ENCODE data around the gene FXN. TPM values are rescaled to one million over a fixed set of nuclear protein-coding genes. Genes with fewer than 3 reads are reported as not detected.

FXN gene
- total RNA-seq, 1 experiment from 2014 or later = 24.1 TPM

GRCh38 chr9:69086312-69086711 is 50.8 kb downstream of the FXN start:
- Histone ChIP-seq H3K27ac (ENCODE audit: low read depth, low read length) (no peak overlapping the region), H3K36me3 (ENCODE audit: control insufficient read depth in 1 of 2, insufficient read depth in 2 of 2, low read length in 2 of 2) (no peaks in the 10 kb centered on the region), H3K9me2 (ENCODE audit: insufficient read depth) (no peaks in the 10 kb centered on the region), H2AFZ (ENCODE audit: low read depth, low read length, poor library complexity, severe bottlenecking) (no peak overlapping the region), H4K20me1 (ENCODE audit: insufficient read depth) (no peaks in the 10 kb centered on the region), H3K4me2 (ENCODE audit: low read length) (no peak overlapping the region), H3K9ac (ENCODE audit: low read length) (no peak overlapping the region), H3K4me1 (ENCODE audit: control insufficient read depth in 1 of 2, insufficient read depth in 2 of 2, low read length in 2 of 2) (no peaks in the 10 kb centered on the region), H3K4me3 (replicated peaks in 1 of 2; ENCODE audit: low read depth in 1 of 2, low read length in 2 of 2) (no peak overlapping the region), H3K9me3 (ENCODE audit: control insufficient read depth in 1 of 2, insufficient read depth in 1 of 2, low read depth in 1 of 2, low read length in 2 of 2) (no peaks in the 10 kb centered on the region), H3K79me2 (ENCODE audit: insufficient read depth, low read length) (no peaks in the 10 kb centered on the region), H3K27me3 (ENCODE audit: insufficient read depth, low read length) (no peaks in the 10 kb centered on the region)
- TF ChIP-seq POLR2A (IDR thresholded peaks at IDR 0.05; ENCODE audit: borderline replicate concordance, extremely low read depth, insufficient read depth, insufficient read length) = no peak
- CTCF ChIA-PET = no interaction called here
- ATAC-seq (no peak), DNase-seq (ENCODE audit: low read depth, low spot score) (no peak)
- intact Hi-C loops (cut with micrococcal nuclease) = no loop called here
- POLR2A ChIA-PET = no interaction called here
- RAD21 ChIA-PET (ENCODE audit: low non-redundant PET in 1 of 2, low total read pairs in 2 of 2, uncharacterized antibody in 2 of 2, unreplicated experiment in 2 of 2) = no interaction called here
- no TSS peak for BruUV-seq (replicated peaks)

- BruUV-seq (replicated peaks) = no TSS peak
- ATAC-seq (no peak), DNase-seq (ENCODE audit: low read depth, low spot score) (no peak)
- Histone ChIP-seq H3K4me2 (ENCODE audit: low read length) (no peak overlapping the region), H3K27ac (ENCODE audit: low read depth, low read length) (no peak overlapping the region), H2AFZ (ENCODE audit: low read depth, low read length, poor library complexity, severe bottlenecking) (no peak overlapping the region), H3K36me3 (ENCODE audit: control insufficient read depth in 1 of 2, insufficient read depth in 2 of 2, low read length in 2 of 2) (no peaks in the 10 kb centered on the region), H3K27me3 (ENCODE audit: insufficient read depth, low read length) (no peaks in the 10 kb centered on the region), H3K79me2 (ENCODE audit: insufficient read depth, low read length) (no peaks in the 10 kb centered on the region), H3K4me1 (ENCODE audit: control insufficient read depth in 1 of 2, insufficient read depth in 2 of 2, low read length in 2 of 2) (no peaks in the 10 kb centered on the region), H4K20me1 (ENCODE audit: insufficient read depth) (no peaks in the 10 kb centered on the region), H3K9me2 (ENCODE audit: insufficient read depth) (no peaks in the 10 kb centered on the region), H3K4me3 (replicated peaks in 1 of 2; ENCODE audit: low read depth in 1 of 2, low read length in 2 of 2) (no peak overlapping the region), H3K9me3 (ENCODE audit: control insufficient read depth in 1 of 2, insufficient read depth in 1 of 2, low read depth in 1 of 2, low read length in 2 of 2) (no peaks in the 10 kb centered on the region), H3K9ac (ENCODE audit: low read length) (no peak overlapping the region)
- ChIA-PET POLR2A (no interaction called here), CTCF (no interaction called here), RAD21 (ENCODE audit: low non-redundant PET in 1 of 2, low total read pairs in 2 of 2, uncharacterized antibody in 2 of 2, unreplicated experiment in 2 of 2) (no interaction called here)
- TF ChIP-seq RAD21 (IDR thresholded peaks at IDR 0.05; ENCODE audit: low read depth) = no peak
- TF ChIP-seq CTCF (IDR thresholded peaks at IDR 0.05 in 2 of 3, conservative IDR thresholded peaks at IDR 0.05 in 1 of 3; ENCODE audit: borderline replicate concordance in 1 of 3, insufficient read depth in 1 of 3, low read depth in 2 of 3, low read length in 2 of 3) = no peak
- no peak for TF ChIP-seq ELF1 (IDR thresholded peaks at IDR 0.05; ENCODE audit: borderline replicate concordance, low read depth)
- no peak for TF ChIP-seq ATF3 (IDR thresholded peaks at IDR 0.05)
- intact Hi-C loops (cut with micrococcal nuclease) = no loop called here
Observed at GRCh38 chr9:69086769-69087168, 51.2 kb downstream of the FXN start.

All from HCT116 (cell line).